K562 (cell line): ENCODE results near the gene PSMB11. TPM values are rescaled to one million over a fixed set of nuclear protein-coding genes. Genes with fewer than 3 reads are reported as not detected.
A peak's percentile ranks its signal among the peaks of the same experiment; 100 is the strongest.

ENCODE experiments used
- BACH1 ChIP-seq: fragments of 200-800 bp; sonication (Bioruptor generic); IDR thresholded peaks from 2 replicates; pipeline ENCODE4 v1.6.1; 2016; ENCODE audit warnings: missing genetic modification characterization, missing compliant biosample characterization
- CEBPB ChIP-seq: fragments of 450-650 bp; IDR thresholded peaks from 2 replicates; pipeline ENCODE4 v1.6.1; 2016; ENCODE audit warnings: missing genetic modification characterization, missing compliant biosample characterization
- DPF2 ChIP-seq: fragments of 450-650 bp; IDR thresholded peaks from 2 replicates; pipeline ENCODE4 v1.6.1; 2016
- EP400 ChIP-seq: fragments of 450-650 bp; IDR thresholded peaks from 2 replicates; pipeline ENCODE4 v1.6.1; 2017; ENCODE audit warnings: antibody characterized with exemption, mild to moderate bottlenecking, moderate library complexity
- FOS ChIP-seq: IDR thresholded peaks from 3 replicates; pipeline ENCODE4 v1.6.1; 2011; ENCODE audit not compliant: insufficient read length; ENCODE audit errors: extremely low read depth
- FOXJ2 ChIP-seq: fragments of 200-800 bp; sonication (Bioruptor generic); IDR thresholded peaks from 2 replicates; pipeline ENCODE4 v1.6.1; 2016; ENCODE audit warnings: missing genetic modification characterization, missing compliant biosample characterization
- MITF ChIP-seq: IDR thresholded peaks from 2 replicates; pipeline ENCODE4 v1.6.1; 2014; ENCODE audit warnings: antibody characterized with exemption
- NR2C1 ChIP-seq, 2 experiments: fragments of 450-650 bp; IDR thresholded peaks; 2 replicates each; pipeline ENCODE4 v1.6.1; 2017; ENCODE audit warnings: mild to moderate bottlenecking in 2 of 2, antibody characterized with exemption in 1 of 2, inconsistent platforms in 1 of 2, missing compliant biosample characterization in 1 of 2, missing genetic modification characterization in 1 of 2
- SOX6 ChIP-seq: fragments of 450-650 bp; IDR thresholded peaks from 2 replicates; pipeline ENCODE4 v1.6.1; 2014; ENCODE audit warnings: mild to moderate bottlenecking
- TFE3 ChIP-seq: fragments of 450-650 bp; formaldehyde crosslinking; IDR thresholded peaks from 2 replicates; pipeline ENCODE4 v1.4.0; 2020; ENCODE audit warnings: mild to moderate bottlenecking, mixed read lengths
- XRCC5 ChIP-seq: fragments of 200-400 bp; formaldehyde crosslinking; IDR thresholded peaks from 2 replicates; pipeline ENCODE4 v1.6.1; 2017; ENCODE audit warnings: low read depth, mild to moderate bottlenecking, low read length
- ZNF140 ChIP-seq: fragments of 250-450 bp; sonication (Bioruptor Pico); IDR thresholded peaks from 2 replicates; pipeline ENCODE4 v1.8.0; 2021; ENCODE audit warnings: moderate library complexity, mild to moderate bottlenecking, inconsistent platforms
- ZNF143 ChIP-seq: sonication (generic); formaldehyde crosslinking; IDR thresholded peaks from 2 replicates; pipeline ENCODE4 v1.9.0; 2022; ENCODE audit warnings: mild to moderate bottlenecking, missing genetic modification reagents
- ZNF175 ChIP-seq: fragments of 200-800 bp; sonication (Bioruptor generic); IDR thresholded peaks from 2 replicates; pipeline ENCODE4 v1.6.1; 2016; ENCODE audit warnings: low read depth, mild to moderate bottlenecking, missing genetic modification characterization, missing compliant biosample characterization
- ZNF316 ChIP-seq: fragments of 450-650 bp; IDR thresholded peaks from 2 replicates; pipeline ENCODE4 v1.6.1; 2016
- ZNF395 ChIP-seq: fragments of 200-800 bp; sonication (Bioruptor generic); IDR thresholded peaks from 2 replicates; pipeline ENCODE4 v1.6.1; 2017; ENCODE audit warnings: missing genetic modification characterization, missing compliant biosample characterization
- polyA plus RNA-seq, 8 experiments: library from polyadenylated mRNA; depleted of rRNA in 4 of 8; stranded (reverse) in 5 of 8; unstranded in 3 of 8; fragments of >200 nt; fragmentation: Nextera tagmentation in 2 of 8; fragmentation: Illumina TruSeq in 1 of 8; extraction: Ambion mirVana in 2 of 8; extraction: Trizol in 1 of 8; gene quantifications; 2 replicates each; pipeline versions ENCODE4 v1.2.1 to v1.2.3, GENCODE V29; 2011 to 2014; ENCODE audit warnings: inconsistent platforms in 1 of 8, missing spikeins in 1 of 8
- total RNA-seq, 7 experiments: library from RNA; depleted of rRNA in 6 of 7; stranded (reverse); fragments of >200 nt in 6 of 7; fragmentation: Illumina TruSeq in 2 of 7; extraction: Trizol in 2 of 7; gene quantifications; 2 replicates each; pipeline versions ENCODE4 v1.2.1 to v1.2.3, GENCODE V29; 2011 to 2021; ENCODE audit warnings: low replicate concordance in 1 of 7
- TF ChIP-seq, protein P1 (sequence below): sonication (generic); formaldehyde crosslinking; IDR thresholded peaks from 2 replicates; pipeline ENCODE4 v1.8.1; 2023; ENCODE audit warnings: missing genetic modification reagents, mild to moderate bottlenecking, borderline replicate concordance
- TF ChIP-seq, protein P2 (sequence below): fragments of 200-800 bp; sonication (Bioruptor generic); IDR thresholded peaks from 2 replicates; pipeline ENCODE4 v1.6.1; 2017; ENCODE audit warnings: missing genetic modification characterization, missing compliant biosample characterization

Gene PSMB11
- total and polyA plus RNA-seq, 9 of the 15 experiments (the other 6 are each of a cell fraction or from before 2014, with no cell fraction given) = not detected

DNA sequence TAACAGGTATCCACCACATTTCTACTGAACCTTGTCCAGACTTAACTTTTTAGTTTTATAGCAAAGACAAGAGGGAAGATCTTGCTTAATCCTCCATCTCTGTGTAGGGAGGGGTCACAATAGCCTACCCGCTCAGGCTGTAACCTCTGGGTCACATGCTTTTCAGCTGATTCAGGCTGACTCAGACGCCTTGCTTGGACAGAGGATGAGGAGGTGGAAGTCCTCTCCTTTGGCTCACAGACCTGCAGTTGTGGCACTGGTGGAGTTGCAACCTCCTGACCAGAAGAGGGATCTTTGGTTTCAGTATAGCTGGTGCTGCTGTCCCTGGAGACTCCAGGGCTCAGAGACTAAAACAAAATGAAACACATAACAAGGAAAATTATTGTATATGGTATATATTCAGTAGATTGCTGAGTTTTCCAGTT is 36.7 kb downstream of the PSMB11 start (continued):
- peak; percentile 76 for TF ChIP-seq MITF
- peak; percentile 68 for TF ChIP-seq EP400
- peak; percentile 32 for TF ChIP-seq FOS
- TF ChIP-seq, protein P1, sequence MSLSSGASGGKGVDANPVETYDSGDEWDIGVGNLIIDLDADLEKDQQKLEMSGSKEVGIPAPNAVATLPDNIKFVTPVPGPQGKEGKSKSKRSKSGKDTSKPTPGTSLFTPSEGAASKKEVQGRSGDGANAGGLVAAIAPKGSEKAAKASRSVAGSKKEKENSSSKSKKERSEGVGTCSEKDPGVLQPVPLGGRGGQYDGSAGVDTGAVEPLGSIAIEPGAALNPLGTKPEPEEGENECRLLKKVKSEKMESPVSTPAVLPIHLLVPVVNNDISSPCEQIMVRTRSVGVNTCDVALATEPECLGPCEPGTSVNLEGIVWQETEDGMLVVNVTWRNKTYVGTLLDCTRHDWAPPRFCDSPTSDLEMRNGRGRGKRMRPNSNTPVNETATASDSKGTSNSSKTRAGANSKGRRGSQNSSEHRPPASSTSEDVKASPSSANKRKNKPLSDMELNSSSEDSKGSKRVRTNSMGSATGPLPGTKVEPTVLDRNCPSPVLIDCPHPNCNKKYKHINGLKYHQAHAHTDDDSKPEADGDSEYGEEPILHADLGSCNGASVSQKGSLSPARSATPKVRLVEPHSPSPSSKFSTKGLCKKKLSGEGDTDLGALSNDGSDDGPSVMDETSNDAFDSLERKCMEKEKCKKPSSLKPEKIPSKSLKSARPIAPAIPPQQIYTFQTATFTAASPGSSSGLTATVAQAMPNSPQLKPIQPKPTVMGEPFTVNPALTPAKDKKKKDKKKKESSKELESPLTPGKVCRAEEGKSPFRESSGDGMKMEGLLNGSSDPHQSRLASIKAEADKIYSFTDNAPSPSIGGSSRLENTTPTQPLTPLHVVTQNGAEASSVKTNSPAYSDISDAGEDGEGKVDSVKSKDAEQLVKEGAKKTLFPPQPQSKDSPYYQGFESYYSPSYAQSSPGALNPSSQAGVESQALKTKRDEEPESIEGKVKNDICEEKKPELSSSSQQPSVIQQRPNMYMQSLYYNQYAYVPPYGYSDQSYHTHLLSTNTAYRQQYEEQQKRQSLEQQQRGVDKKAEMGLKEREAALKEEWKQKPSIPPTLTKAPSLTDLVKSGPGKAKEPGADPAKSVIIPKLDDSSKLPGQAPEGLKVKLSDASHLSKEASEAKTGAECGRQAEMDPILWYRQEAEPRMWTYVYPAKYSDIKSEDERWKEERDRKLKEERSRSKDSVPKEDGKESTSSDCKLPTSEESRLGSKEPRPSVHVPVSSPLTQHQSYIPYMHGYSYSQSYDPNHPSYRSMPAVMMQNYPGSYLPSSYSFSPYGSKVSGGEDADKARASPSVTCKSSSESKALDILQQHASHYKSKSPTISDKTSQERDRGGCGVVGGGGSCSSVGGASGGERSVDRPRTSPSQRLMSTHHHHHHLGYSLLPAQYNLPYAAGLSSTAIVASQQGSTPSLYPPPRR (CRISPR knock-in tag) = 0 out of 2 replicates have a peak, but pooled peaks have one; percentile 24
- 0 out of 2 replicates have a peak, but pooled peaks have one; percentile 43 for TF ChIP-seq FOXJ2 (tag)
- TF ChIP-seq SOX6 = peak; percentile 65
- TF ChIP-seq ZNF395 (CRISPR knock-in tag) = peak; percentile 82; the same call in 1 of the 2 replicates
- no peak for TF ChIP-seq ZNF143
- TF ChIP-seq DPF2 = peak; percentile 87
- TF ChIP-seq, protein P2, sequence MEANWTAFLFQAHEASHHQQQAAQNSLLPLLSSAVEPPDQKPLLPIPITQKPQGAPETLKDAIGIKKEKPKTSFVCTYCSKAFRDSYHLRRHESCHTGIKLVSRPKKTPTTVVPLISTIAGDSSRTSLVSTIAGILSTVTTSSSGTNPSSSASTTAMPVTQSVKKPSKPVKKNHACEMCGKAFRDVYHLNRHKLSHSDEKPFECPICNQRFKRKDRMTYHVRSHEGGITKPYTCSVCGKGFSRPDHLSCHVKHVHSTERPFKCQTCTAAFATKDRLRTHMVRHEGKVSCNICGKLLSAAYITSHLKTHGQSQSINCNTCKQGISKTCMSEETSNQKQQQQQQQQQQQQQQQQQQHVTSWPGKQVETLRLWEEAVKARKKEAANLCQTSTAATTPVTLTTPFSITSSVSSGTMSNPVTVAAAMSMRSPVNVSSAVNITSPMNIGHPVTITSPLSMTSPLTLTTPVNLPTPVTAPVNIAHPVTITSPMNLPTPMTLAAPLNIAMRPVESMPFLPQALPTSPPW = peak; percentile 78
- peak; percentile 82; the same call in 1 of the 2 replicates for TF ChIP-seq BACH1 (tag)
- TF ChIP-seq ZNF316 = peak; percentile 91
- TF ChIP-seq TFE3 (CRISPR knock-in tag) = peak; percentile 66
- TF ChIP-seq CEBPB (tag) = peak; percentile 94
- peak; percentile 75 for TF ChIP-seq NR2C1 (IDR thresholded peaks at IDR 0.05)
- TF ChIP-seq NR2C1 (tag; IDR thresholded peaks at IDR 0.05) = peak; percentile 82; the same call in 1 of the 2 replicates
- TF ChIP-seq ZNF140 (CRISPR knock-in tag) = no peak
- TF ChIP-seq XRCC5 = no peak
- peak; percentile 88 for TF ChIP-seq ZNF175 (CRISPR knock-in tag)
